ENCODE measurements around the gene QSOX1.

DNA sequence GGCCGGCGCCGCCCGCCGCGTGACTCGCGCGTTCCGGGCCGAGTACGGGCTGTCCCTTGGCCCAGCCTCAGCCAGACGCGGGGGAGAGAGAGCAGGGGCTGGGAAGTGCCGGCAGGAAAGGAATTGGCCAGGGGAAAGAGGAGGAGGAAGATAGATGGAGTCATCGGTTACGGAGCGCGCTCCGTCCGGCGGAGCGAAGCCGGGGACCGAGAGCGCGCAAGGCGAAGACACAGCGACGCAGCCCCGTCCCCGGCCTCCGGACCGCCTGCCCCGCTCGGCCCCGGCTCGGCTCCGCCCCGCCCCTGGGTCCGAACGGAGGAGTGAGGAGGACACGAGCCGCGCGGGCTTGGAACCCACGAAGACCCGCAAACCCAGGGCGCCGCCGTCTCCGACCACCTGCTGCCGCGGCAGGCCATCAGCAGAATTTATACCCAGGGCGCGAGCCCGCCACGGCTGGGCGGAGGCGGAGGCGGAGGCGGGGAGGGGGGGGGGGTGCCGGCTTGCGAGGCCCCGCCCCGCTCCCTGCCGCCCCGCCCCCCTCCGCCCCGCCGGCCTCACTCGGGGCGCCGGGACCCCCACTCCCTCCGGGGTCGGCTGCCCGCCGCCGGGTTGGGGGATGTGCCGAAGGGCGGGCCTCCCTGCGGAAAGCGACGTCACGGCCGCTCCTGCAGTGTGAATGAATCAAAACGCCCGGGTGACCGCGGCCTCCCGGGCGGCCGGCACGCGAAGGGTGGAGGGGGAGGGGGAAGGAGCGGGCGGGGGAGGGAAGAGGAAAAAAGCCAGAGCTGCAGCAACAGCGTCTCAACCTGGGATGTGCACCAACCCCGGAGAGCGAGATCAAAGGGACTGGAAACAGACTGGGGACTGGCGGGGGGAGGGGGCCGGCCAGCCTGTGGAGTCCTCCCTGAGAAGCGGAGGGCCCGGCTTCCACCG is 75.1 kb downstream of the QSOX1 start, which contains the start of gene LHX4:
- TF ChIP-seq CTCF (IDR thresholded peaks at IDR 0.05; ENCODE audit: poor library complexity) (no peak), EZH2 (IDR thresholded peaks at IDR 0.05; ENCODE audit: borderline replicate concordance) (peak; percentile 20), EZH2phosphoT487 (IDR thresholded peaks at IDR 0.05; ENCODE audit: low read depth, severe bottlenecking, unreplicated experiment) (no peak)

Data from hepatocyte (in vitro differentiated cells).